GM13977 (cell line): ENCODE results near the gene SENP6.

ENCODE experiments used
- DNase-seq: peaks from one replicate; pipeline ENCODE4 v3.0.0; 2012; ENCODE audit warnings: low spot score
- in situ Hi-C: fragments of 300-500 bp; cut with MboI; formaldehyde crosslinking; loops from one replicate; pipeline ENCODE4 v1.12.0; 2022; ENCODE audit warnings: low sequenced_read_pairs, low pct_unique_long_range_greater_than_20kb, mixed read lengths, inconsistent platforms; ENCODE audit not compliant: unreplicated experiment
- TF ChIP-seq, protein P1 (sequence below): IDR thresholded peaks from 2 replicates; pipeline ENCODE4 v1.5.1; 2012; ENCODE audit warnings: mild to moderate bottlenecking, control low read depth; ENCODE audit not compliant: insufficient read depth; ENCODE audit errors: extremely low read depth, missing control alignments

SENP6 gene

GRCh38 chr6:75601304-75602245 lies at the start of gene SENP6:
Gene SENP6 (plus strand): TSS chr6:75601880. CDS start chr6:75602525, 645 bp downstream.
- TF ChIP-seq, protein P1, sequence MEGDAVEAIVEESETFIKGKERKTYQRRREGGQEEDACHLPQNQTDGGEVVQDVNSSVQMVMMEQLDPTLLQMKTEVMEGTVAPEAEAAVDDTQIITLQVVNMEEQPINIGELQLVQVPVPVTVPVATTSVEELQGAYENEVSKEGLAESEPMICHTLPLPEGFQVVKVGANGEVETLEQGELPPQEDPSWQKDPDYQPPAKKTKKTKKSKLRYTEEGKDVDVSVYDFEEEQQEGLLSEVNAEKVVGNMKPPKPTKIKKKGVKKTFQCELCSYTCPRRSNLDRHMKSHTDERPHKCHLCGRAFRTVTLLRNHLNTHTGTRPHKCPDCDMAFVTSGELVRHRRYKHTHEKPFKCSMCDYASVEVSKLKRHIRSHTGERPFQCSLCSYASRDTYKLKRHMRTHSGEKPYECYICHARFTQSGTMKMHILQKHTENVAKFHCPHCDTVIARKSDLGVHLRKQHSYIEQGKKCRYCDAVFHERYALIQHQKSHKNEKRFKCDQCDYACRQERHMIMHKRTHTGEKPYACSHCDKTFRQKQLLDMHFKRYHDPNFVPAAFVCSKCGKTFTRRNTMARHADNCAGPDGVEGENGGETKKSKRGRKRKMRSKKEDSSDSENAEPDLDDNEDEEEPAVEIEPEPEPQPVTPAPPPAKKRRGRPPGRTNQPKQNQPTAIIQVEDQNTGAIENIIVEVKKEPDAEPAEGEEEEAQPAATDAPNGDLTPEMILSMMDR, result no peak
- in situ Hi-C loops, result no loop called here
- DNase-seq, result peak; percentile 77

- no peak for DNase-seq
- in situ Hi-C loops, result no loop called here
- TF ChIP-seq, protein P1, result no peak
These were observed 45.4 kb upstream of the SENP6 start for GRCh38 chr6:75556240-75556639.

DNA sequence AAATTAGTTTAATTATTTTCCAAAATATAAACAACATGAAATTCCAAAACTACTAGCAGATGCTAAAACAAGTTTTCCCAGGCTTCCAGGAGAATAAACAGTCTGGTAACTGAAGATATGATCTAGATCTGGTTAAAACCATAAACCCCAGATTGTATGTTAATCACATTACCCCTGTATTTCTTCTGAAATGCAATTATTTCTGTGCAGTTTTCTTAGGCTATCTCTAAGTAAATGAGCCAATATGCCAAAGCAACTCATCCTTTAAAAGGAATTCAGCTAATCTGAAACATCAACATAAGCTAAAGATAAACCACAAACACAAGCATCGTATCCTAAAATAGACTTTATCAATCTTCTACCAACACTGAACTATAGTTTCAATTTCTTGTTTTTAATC lies 44.6 kb upstream of the SENP6 start:
- in situ Hi-C loops, result no loop called here

GRCh38 chr6:75563032-75563431 lies 38.6 kb upstream of the SENP6 start:
- peak; percentile 27 for DNase-seq
- TF ChIP-seq, protein P1, result peak; percentile 58
- in situ Hi-C loops, result no loop called here

More for the DNA sequence above, 44.6 kb upstream of the SENP6 start:
- DNase-seq, result no peak
- TF ChIP-seq, protein P1, result no peak

GRCh38 chr6:75566137-75566767 lies 35.4 kb upstream of the SENP6 start:
- no peak for DNase-seq
- in situ Hi-C loops, result no loop called here
- TF ChIP-seq, protein P1, result no peak

DNA sequence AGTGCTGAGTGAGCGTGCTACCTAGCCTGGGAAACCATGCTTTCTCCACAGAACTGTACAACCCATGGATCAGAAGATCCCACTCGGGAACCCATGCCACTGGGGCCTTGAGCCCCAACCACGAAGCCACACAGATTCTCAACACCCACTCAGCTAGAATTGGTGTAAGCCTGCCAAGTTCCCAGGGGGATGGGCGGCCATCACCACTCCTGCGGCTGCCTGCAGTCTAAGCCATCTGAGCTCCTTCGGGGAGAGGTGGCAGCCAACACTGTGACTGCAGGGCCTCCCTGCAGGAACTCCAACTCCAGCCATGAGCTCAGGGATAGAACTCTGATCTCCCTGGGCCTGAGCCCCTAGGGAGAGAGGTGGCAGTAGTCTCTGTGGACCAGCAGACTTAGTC lies 33.6 kb upstream of the SENP6 start:
- no peak for DNase-seq

More for the DNA sequence above, 33.6 kb upstream of the SENP6 start:
- TF ChIP-seq, protein P1, result no peak
- in situ Hi-C loops, result no loop called here
